Measurements from ENCODE around the gene UGT1A9. TPM values are rescaled to one million over a fixed set of nuclear protein-coding genes. Genes with fewer than 3 reads are reported as not detected.

Gene UGT1A9
- total RNA-seq, 1 donor from 2014 or later = not detected

DNA sequence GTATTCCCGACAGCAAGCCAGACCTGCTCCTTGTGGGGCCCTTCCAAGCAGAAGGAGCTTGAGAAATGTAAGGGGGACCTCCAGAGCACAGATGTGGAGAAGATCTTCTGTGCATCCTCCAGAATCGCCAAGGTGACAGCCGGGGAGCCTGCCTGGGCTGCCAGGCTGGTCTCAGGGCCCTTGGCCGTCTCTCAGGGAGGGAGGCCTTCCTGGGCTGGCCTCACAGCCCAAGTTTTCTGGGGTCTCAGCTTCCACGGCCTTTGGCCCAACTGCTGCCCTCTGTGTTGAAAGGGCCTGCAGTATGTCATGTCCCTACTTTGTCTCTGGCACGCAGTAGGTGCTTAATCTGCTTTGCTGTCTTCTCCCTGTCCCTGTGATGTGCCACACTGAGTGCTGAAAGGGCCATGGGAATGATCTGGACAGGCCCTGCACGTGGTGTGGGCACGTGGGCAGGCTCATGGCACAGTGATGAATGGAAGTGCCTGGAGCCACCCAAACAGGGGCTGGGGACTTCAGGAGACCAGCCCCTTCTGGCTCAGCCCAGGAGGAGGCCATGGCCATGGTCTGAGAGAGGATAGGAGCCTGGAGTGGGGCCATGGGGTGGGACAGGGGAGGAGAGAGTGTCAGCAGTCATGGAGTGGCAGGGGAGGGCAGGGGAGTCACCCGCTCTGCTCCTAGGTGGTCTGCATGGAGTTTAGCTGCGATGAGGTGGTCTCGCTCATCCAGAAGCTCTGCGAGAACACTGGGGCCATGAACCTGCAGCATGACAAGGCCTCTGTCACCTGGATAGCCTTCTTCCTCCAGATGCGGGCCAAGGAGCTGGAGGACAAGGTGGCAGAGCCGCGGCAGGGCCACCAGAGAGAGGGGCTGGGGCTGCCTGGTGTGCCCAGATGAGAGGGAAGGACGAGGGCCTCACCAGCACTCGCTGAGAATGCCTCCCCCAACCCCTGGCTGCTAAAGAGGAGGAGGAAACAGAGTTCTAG, 147.2 kb downstream of the UGT1A9 start:
- H3K4me1 ChIP-seq (ENCODE audit: control insufficient read depth in 3 of 3, insufficient read depth in 3 of 3, low read length in 3 of 3) = no peaks in the 10 kb centered on the region
- H3K27ac ChIP-seq (ENCODE audit: low read depth, low read length) = no peak overlapping the region
- H3K36me3 ChIP-seq (ENCODE audit: control insufficient read depth in 3 of 3, insufficient read depth in 3 of 3, low read length in 3 of 3) = no peaks in the 10 kb centered on the region
- no peak overlapping the region for H3K4me3 ChIP-seq (ENCODE audit: low read length in 3 of 3)
- H3K9ac ChIP-seq (ENCODE audit: low read depth in 1 of 3, low read length in 3 of 3) = no peak overlapping the region
- H3K27me3 ChIP-seq (ENCODE audit: control insufficient read depth in 3 of 3, insufficient read depth in 3 of 3, low read length in 3 of 3) = peaks cover 0 to 5% (median 3%) of the 10 kb centered on the region in 3 donors
- H3K9me3 ChIP-seq (ENCODE audit: control insufficient read depth in 3 of 3, low read length in 3 of 3) = no peaks in the 10 kb centered on the region

DNA sequence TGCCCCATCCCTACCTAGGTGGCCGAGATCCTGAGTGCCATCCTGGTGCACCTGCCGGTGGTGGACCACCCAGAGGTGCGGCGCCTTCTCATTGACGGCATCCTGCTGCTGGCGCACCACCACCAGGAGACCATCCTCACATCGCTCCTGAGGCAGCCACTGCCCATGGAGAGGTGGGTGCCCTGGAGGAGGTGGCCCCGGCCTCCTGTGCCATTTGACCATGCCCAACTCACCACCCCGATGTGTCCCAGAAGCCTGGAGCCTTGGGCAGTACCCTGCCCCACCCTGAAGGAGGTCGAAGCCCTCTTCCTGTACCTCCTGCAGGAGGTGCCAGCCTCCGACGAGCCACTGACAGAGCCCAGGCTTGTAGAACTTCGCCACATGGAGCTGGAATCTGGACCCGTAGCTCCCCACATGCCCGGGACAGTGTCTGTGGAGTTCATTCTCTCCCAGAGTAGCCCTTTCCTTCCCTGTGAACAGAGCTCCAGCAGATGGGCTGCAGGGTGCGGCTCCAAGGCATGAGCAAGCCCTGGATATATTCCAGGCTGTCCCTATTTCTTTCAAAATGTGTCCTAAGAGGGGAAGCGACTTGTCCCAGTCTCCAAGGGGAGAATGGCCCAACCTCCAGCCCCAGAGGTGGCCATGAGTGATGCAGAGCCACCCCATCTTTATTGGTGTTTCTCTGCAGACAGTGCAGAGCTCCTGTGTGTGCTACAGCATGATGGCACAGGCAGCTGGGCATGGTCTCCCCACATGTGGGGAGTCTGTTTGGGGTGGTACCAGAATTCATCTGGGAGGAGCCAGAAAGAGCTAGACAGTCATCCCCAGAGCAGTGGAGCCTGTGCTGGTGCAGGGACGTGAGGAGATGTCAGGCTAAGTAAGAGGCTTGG, 148.4 kb downstream of the UGT1A9 start:
- Histone ChIP-seq H3K36me3 (ENCODE audit: control insufficient read depth in 3 of 3, insufficient read depth in 3 of 3, low read length in 3 of 3) (no peaks in the 10 kb centered on the region), H3K4me3 (ENCODE audit: low read length in 3 of 3) (no peak overlapping the region), H3K4me1 (ENCODE audit: control insufficient read depth in 3 of 3, insufficient read depth in 3 of 3, low read length in 3 of 3) (no peaks in the 10 kb centered on the region)

DNA sequence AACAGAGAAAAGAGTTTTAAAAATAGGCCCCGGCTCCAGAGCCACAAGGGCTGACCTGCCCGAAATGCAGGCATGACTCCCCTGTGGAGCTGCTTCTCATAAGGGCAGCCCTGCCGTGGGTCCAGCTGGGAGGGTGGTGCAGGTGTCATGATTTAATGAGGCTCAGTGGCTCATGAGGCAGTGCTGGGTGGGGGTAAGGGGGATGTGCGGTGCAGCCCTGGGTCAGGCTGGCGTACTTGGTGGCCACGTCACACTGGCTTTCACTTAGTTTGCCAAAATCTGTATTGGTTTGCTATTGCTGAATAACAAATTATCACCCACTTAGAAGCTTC, 149.0 kb downstream of the UGT1A9 start:
- H3K36me3 ChIP-seq (ENCODE audit: control insufficient read depth in 3 of 3, insufficient read depth in 3 of 3, low read length in 3 of 3) = no peaks in the 10 kb centered on the region
- H3K4me3 ChIP-seq (ENCODE audit: low read length in 3 of 3) = no peak overlapping the region
- H3K27ac ChIP-seq (ENCODE audit: low read depth, low read length) = no peak overlapping the region
- no peak overlapping the region for H3K9ac ChIP-seq (ENCODE audit: low read depth in 1 of 3, low read length in 3 of 3)
- peaks cover 0 to 5% (median 3%) of the 10 kb centered on the region in 3 donors for H3K27me3 ChIP-seq (ENCODE audit: control insufficient read depth in 3 of 3, insufficient read depth in 3 of 3, low read length in 3 of 3)
- H3K9me3 ChIP-seq (ENCODE audit: control insufficient read depth in 3 of 3, low read length in 3 of 3) = no peaks in the 10 kb centered on the region
- no peaks in the 10 kb centered on the region for H3K4me1 ChIP-seq (ENCODE audit: control insufficient read depth in 3 of 3, insufficient read depth in 3 of 3, low read length in 3 of 3)

More for the DNA sequence above, 148.4 kb downstream of the UGT1A9 start:
- Histone ChIP-seq H3K27ac (ENCODE audit: low read depth, low read length) (no peak overlapping the region), H3K9ac (ENCODE audit: low read depth in 1 of 3, low read length in 3 of 3) (no peak overlapping the region), H3K9me3 (ENCODE audit: control insufficient read depth in 3 of 3, low read length in 3 of 3) (no peaks in the 10 kb centered on the region), H3K27me3 (ENCODE audit: control insufficient read depth in 3 of 3, insufficient read depth in 3 of 3, low read length in 3 of 3) (peaks cover 0 to 5% (median 3%) of the 10 kb centered on the region in 3 donors)

DNA sequence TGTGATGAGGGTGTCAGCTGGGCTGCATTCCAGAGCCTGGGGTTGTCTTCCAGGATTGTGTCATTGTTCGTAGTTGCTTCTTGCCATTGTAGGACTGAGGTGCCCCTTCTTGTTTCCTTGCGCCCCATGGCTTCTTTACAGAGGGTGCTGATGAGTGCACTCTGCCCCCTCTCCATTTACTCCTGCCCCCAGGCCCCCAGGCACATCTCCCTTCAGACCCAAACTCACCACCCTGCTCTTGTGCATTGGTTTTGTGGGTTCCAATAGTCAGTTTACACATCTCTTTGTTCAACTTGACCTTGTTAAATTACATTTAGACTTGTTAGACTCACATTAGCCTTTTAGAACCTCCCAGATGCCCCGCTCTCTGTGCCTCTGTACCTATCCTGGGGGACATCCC, 149.5 kb downstream of the UGT1A9 start:
- peaks cover 0 to 5% (median 3%) of the 10 kb centered on the region in 3 donors for H3K27me3 ChIP-seq (ENCODE audit: control insufficient read depth in 3 of 3, insufficient read depth in 3 of 3, low read length in 3 of 3)
- no peak overlapping the region for H3K4me3 ChIP-seq (ENCODE audit: low read length in 3 of 3)
- no peak overlapping the region for H3K27ac ChIP-seq (ENCODE audit: low read depth, low read length)

DNA sequence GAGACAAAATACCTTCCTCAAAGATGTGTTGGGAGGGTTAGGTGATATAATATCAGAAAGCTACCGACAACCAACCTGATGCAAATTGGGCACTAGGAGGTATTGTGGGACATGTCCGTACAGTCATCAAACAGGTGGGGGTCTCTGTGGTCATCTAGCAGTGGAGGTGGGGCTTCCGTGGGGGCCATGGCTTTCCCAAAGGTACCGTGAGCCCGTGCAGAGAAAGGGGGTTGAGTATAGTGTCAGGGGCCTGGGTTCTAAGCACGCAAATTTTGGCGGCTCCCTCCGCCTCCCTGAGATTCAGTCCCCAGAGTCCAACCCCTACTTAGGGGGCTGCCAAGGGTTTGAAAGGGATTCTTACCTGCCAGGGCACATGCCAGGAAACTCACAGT, 150.0 kb downstream of the UGT1A9 start:
- peaks cover 0 to 2% (median 0%) of the 10 kb centered on the region in 3 donors for H3K9me3 ChIP-seq (ENCODE audit: control insufficient read depth in 3 of 3, low read length in 3 of 3)
- no peaks in the 10 kb centered on the region for H3K36me3 ChIP-seq (ENCODE audit: control insufficient read depth in 3 of 3, insufficient read depth in 3 of 3, low read length in 3 of 3)
- peaks cover 0 to 5% (median 3%) of the 10 kb centered on the region in 3 donors for H3K27me3 ChIP-seq (ENCODE audit: control insufficient read depth in 3 of 3, insufficient read depth in 3 of 3, low read length in 3 of 3)
- no peak overlapping the region for H3K4me3 ChIP-seq (ENCODE audit: low read length in 3 of 3)
- H3K9ac ChIP-seq (ENCODE audit: low read depth in 1 of 3, low read length in 3 of 3) = no peak overlapping the region
- H3K4me1 ChIP-seq (ENCODE audit: control insufficient read depth in 3 of 3, insufficient read depth in 3 of 3, low read length in 3 of 3) = no peaks in the 10 kb centered on the region
- H3K27ac ChIP-seq (ENCODE audit: low read depth, low read length) = no peak overlapping the region

More for the DNA sequence above, 149.5 kb downstream of the UGT1A9 start:
- Histone ChIP-seq H3K4me1 (ENCODE audit: control insufficient read depth in 3 of 3, insufficient read depth in 3 of 3, low read length in 3 of 3) (no peaks in the 10 kb centered on the region), H3K9ac (ENCODE audit: low read depth in 1 of 3, low read length in 3 of 3) (no peak overlapping the region), H3K36me3 (ENCODE audit: control insufficient read depth in 3 of 3, insufficient read depth in 3 of 3, low read length in 3 of 3) (no peaks in the 10 kb centered on the region), H3K9me3 (ENCODE audit: control insufficient read depth in 3 of 3, low read length in 3 of 3) (no peaks in the 10 kb centered on the region)

DNA sequence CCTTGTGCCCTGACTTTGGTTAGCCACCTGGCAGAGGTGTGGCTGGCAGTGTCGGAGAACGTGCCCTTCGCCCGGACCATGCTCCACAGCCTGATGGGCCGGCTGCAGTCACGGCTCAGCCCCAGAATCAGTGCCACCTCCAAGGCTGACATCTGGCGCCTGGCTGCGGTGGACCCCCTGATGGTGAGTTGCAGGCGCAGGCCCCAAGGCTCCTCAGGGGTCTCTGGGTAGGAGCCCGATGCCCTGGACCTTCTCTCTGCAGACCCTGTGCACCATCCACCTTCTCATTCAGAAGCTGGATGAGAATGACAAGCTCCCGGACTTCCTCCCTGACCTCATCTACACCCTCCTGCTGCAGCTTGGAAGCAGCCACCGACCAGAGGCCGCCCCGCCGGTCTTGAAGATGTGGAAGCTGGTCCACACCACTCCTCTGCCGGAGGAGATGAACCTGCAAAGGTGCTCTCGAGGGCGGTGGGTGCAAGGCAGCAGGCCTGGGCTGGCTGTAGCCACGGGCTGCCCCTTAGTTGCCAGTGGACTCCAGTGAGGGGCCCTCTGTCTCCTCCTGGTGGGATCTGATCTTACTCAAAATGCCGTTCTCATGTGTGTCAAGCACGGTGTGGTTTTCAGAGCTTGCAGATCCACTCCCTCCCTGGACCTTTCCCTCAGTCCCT, 150.5 kb downstream of the UGT1A9 start:
- Histone ChIP-seq H3K4me3 (ENCODE audit: low read length in 3 of 3) (no peak overlapping the region), H3K27me3 (ENCODE audit: control insufficient read depth in 3 of 3, insufficient read depth in 3 of 3, low read length in 3 of 3) (peaks cover 0 to 3% (median 3%) of the 10 kb centered on the region in 3 donors), H3K9ac (ENCODE audit: low read depth in 1 of 3, low read length in 3 of 3) (no peak overlapping the region), H3K27ac (ENCODE audit: low read depth, low read length) (no peak overlapping the region), H3K36me3 (ENCODE audit: control insufficient read depth in 3 of 3, insufficient read depth in 3 of 3, low read length in 3 of 3) (no peaks in the 10 kb centered on the region), H3K4me1 (ENCODE audit: control insufficient read depth in 3 of 3, insufficient read depth in 3 of 3, low read length in 3 of 3) (no peaks in the 10 kb centered on the region), H3K9me3 (ENCODE audit: control insufficient read depth in 3 of 3, low read length in 3 of 3) (peaks cover 0 to 4% (median 0%) of the 10 kb centered on the region in 3 donors)

Other genes with a start within 250 kb of the UGT1A9 start
- gene USP40, start 105.1 kb upstream of the UGT1A9 start, total RNA-seq = 20.9 TPM
- not detected for gene UGT1A8, start 54.3 kb upstream of the UGT1A9 start, total RNA-seq
- not detected for gene UGT1A10, start 35.5 kb upstream of the UGT1A9 start, total RNA-seq
- gene UGT1A7, start 10.0 kb downstream of the UGT1A9 start, total RNA-seq = not detected
- gene UGT1A6, start 21.0 kb downstream of the UGT1A9 start, total RNA-seq = 0.52 TPM
- gene UGT1A5, start 41.0 kb downstream of the UGT1A9 start, total RNA-seq = not detected
- not detected for gene UGT1A4, start 46.8 kb downstream of the UGT1A9 start, total RNA-seq
- not detected for gene UGT1A3, start 57.1 kb downstream of the UGT1A9 start, total RNA-seq
- not detected for gene UGT1A1, start 88.4 kb downstream of the UGT1A9 start, total RNA-seq
- not detected for gene MROH2A, start 106.4 kb downstream of the UGT1A9 start, total RNA-seq
- gene HJURP, start 182.6 kb downstream of the UGT1A9 start, total RNA-seq = 3.1 TPM
- not detected for gene TRPM8, start 245.5 kb downstream of the UGT1A9 start, total RNA-seq